ENCODE measurements around the gene NR2C2AP. TPM values are rescaled to one million over a fixed set of nuclear protein-coding genes. Genes with fewer than 3 reads are reported as not detected.

The NR2C2AP gene
- total and polyA plus RNA-seq, 2 of the 13 experiments (the other 11 are each of a cell fraction or from before 2014, with no cell fraction given), result 12.2 to 26.8 TPM

GRCh38 chr19:19240476-19240875 lies 37.3 kb upstream of the NR2C2AP start:
- Histone ChIP-seq H4K20me1 (ENCODE audit: insufficient read depth, low read length) (no peaks in the 10 kb centered on the region), H3K4me2 (ENCODE audit: low read depth, low read length) (no peak overlapping the region), H3K27me3 (ENCODE audit: control insufficient read depth in 1 of 2, insufficient read depth in 2 of 2, low read length in 2 of 2) (0 out of 5 replicates have a peak, but pooled peaks cover 0 to 9% of the 10 kb centered on the region in 2 experiments), H2AFZ (ENCODE audit: low read length) (no peak overlapping the region), H3K79me2 (ENCODE audit: insufficient read depth, low read length) (no peaks in the 10 kb centered on the region), H3K4me3 (replicated peaks in 1 of 3; ENCODE audit: insufficient read depth in 1 of 3, low read depth in 2 of 3, low read length in 3 of 3) (no peak overlapping the region), H3K36me3 (replicated peaks in 1 of 2; ENCODE audit: control insufficient read depth in 1 of 2, insufficient read depth in 2 of 2, low read length in 2 of 2) (no peaks in the 10 kb centered on the region), H3K9ac (ENCODE audit: insufficient read depth, low read depth, low read length) (no peak overlapping the region), H3K4me1 (ENCODE audit: insufficient read depth, low read length) (no peaks in the 10 kb centered on the region), H3K27ac (ENCODE audit: extremely low read length, insufficient read depth, low read length) (no peak overlapping the region), H3K9me3 (ENCODE audit: low read length) (no peaks in the 10 kb centered on the region)
- WGBS (ENCODE audit: low lambda C conversion rate), result 11% methylated on average over 8 of the region's 9 CpGs
- no peak for TF ChIP-seq ZNF510 (CRISPR knock-in tag; IDR thresholded peaks at IDR 0.05; ENCODE audit: low read depth)
- TF ChIP-seq SNAPC2 (CRISPR knock-in tag; IDR thresholded peaks at IDR 0.05), result no peak
- TF ChIP-seq DR1 (CRISPR knock-in tag; IDR thresholded peaks at IDR 0.05), result no peak
- no peak for TF ChIP-seq ZNF552 (CRISPR knock-in tag; IDR thresholded peaks at IDR 0.05; ENCODE audit: borderline replicate concordance)
- TF ChIP-seq SALL1 (CRISPR knock-in tag; IDR thresholded peaks at IDR 0.05), result no peak
- no peak for TF ChIP-seq PAF1 (CRISPR knock-in tag; IDR thresholded peaks at IDR 0.05)
- TF ChIP-seq ZFP90 (CRISPR knock-in tag; IDR thresholded peaks at IDR 0.05; ENCODE audit: borderline replicate concordance), result no peak
- TF ChIP-seq ZNF550 (CRISPR knock-in tag; IDR thresholded peaks at IDR 0.05; ENCODE audit: borderline replicate concordance), result no peak
- TF ChIP-seq YEATS2 (CRISPR knock-in tag; IDR thresholded peaks at IDR 0.05; ENCODE audit: borderline replicate concordance), result no peak
- TF ChIP-seq NFRKB (IDR thresholded peaks at IDR 0.05), result no peak
- TF ChIP-seq ZNF143 (CRISPR knock-in tag; IDR thresholded peaks at IDR 0.05), result no peak
- no peak for TF ChIP-seq RNF2 (conservative IDR thresholded peaks at IDR 0.05; ENCODE audit: low read depth)
- no peak for TF ChIP-seq ZNF790 (CRISPR knock-in tag; IDR thresholded peaks at IDR 0.05; ENCODE audit: borderline replicate concordance)
- TF ChIP-seq HOXA3 (CRISPR knock-in tag; IDR thresholded peaks at IDR 0.05), result no peak
- TF ChIP-seq ZBTB10 (CRISPR knock-in tag; IDR thresholded peaks at IDR 0.05; ENCODE audit: borderline replicate concordance), result no peak
- DNase-seq (ENCODE audit: low spot score), result no peak
- CTCF ChIA-PET (ENCODE audit: low intra/inter-chr PET ratio, low total read pairs), result no interaction called here
- no TSS peak for BruUV-seq (replicated peaks)
- intact Hi-C loops (cut with micrococcal nuclease; ENCODE audit: unreplicated experiment), result no loop called here
- in situ Hi-C loops (cut with HindIII; ENCODE audit: extremely low pct_ligation_motif_present, low pct_unique_long_range_greater_than_20kb), result no loop called here
- FAIRE-seq, result no peak
- ATAC-seq, result no peak
- POLR2A ChIA-PET, result no interaction called here

Measured in HepG2 (cell line).